ENCODE results near the gene C9orf152. TPM values are rescaled to one million over a fixed set of nuclear protein-coding genes. Genes with fewer than 3 reads are reported as not detected.

C9orf152 gene
- polyA plus RNA-seq, 1 donor from 2014 or later = not detected

Other genes with a start within 250 kb of the C9orf152 start
- gene TXN, start 48.3 kb upstream of the C9orf152 start, polyA plus RNA-seq = 279 and 304 TPM in 2 replicates
- gene TXNDC8, start 129.7 kb upstream of the C9orf152 start, polyA plus RNA-seq = not detected in 2 replicates